ENCODE measurements around the gene NAGA. TPM values are rescaled to one million over a fixed set of nuclear protein-coding genes. Genes with fewer than 3 reads are reported as not detected.

Gene NAGA
- total RNA-seq, 4 donors from 2014 or later = 48.3 to 120 (median 96.0) TPM

DNA sequence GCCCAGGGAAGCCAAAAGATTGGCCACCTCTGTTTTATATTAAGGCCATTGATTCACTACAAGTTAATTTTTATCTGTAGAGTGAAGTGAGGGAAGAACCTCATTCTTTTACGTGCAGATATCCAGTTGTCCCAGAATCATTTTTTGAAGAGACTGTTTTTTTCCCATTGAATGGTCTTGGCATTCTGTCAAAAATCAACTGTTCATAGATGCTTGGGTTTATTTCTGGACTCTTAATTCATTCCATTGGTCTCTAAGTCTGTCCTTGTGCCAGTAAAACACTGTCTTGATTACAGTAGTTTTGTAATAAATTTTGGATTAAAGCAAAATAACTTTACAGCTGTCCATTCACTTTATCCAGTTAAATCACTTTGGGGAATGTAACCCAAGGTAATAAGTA lies 45.2 kb downstream of the NAGA start:
- DNase-seq = no peak

DNA sequence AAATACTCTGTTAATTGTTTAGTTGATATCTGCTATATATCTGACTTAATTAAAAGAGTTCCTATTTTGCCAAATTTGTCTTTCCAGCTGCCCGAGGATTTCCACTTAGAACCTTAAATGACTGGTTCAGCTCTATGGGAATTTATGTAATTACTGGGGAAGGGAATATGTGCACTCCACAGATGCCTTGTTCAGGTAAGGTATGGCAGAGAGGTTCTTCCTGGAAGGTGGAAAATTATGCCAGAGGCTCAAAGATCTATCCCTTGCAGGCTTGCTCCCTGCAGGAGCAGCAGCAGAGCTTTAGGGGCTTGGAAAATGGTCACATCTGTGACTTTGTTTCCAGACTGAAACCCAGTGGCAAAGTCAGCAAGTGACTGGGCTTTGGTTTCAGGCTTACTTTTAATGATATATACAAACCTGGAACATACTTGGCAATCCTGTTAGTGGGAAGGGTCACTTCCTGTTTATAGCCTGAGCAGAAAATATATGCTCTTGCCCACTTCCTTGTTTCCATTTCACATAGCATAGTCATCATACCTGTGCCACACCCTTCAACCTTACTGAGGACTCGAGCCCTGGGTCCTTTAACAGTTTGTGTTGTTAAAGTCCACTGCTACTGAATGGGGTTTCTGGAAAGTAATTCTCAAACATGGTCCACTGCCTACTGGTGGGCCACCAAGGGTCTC lies 48.3 kb downstream of the NAGA start:
- in situ Hi-C loops (cut with MboI; ENCODE audit: low pct_ligation_motif_present in 1 of 4, low pct_unique_long_range_greater_than_20kb in 1 of 4, low sequenced_read_pairs in 3 of 4) (no loop called here), intact Hi-C loops (cut with DNase I; ENCODE audit: low total_unique reads) (no loop called here)
- no peaks in the 10 kb centered on the region for H3K9me3 ChIP-seq
- H3K36me3 ChIP-seq = no peaks in the 10 kb centered on the region
- no peak for TF ChIP-seq EP300 (IDR thresholded peaks at IDR 0.05; ENCODE audit: low read depth)
- TF ChIP-seq POLR2AphosphoS5 (IDR thresholded peaks at IDR 0.05) = peak in 2 of 3 donors; percentile 23 to 33
- H3K4me3 ChIP-seq = no peak overlapping the region
- no peaks in the 10 kb centered on the region for H3K27me3 ChIP-seq
- H3K27ac ChIP-seq = peak overlapping the region; percentile 23 to 64 (median 56)
- DNase-seq = peak; percentile 32
- H3K4me1 ChIP-seq = peaks cover 0 to 9% (median 4%) of the 10 kb centered on the region in 4 donors
- 44 to 59% methylated on average over 1 to 2 of the region's 2 CpGs for WGBS, 2 donors (ENCODE audit: low coverage in 1 of 2)

More for the DNA sequence above, 45.2 kb downstream of the NAGA start:
- WGBS, 2 donors (ENCODE audit: low coverage in 1 of 2) = 70 to 80% methylated on average over 1 of the region's 1 CpG
- H3K27me3 ChIP-seq = no peaks in the 10 kb centered on the region
- H3K27ac ChIP-seq = no peak overlapping the region
- intact Hi-C loops (cut with DNase I; ENCODE audit: low total_unique reads) = no loop called here
- H3K4me3 ChIP-seq = no peak overlapping the region
- in situ Hi-C loops (cut with MboI; ENCODE audit: low pct_ligation_motif_present in 1 of 4, low pct_unique_long_range_greater_than_20kb in 1 of 4, low sequenced_read_pairs in 3 of 4) = no loop called here
- H3K9me3 ChIP-seq = no peaks in the 10 kb centered on the region
- H3K4me1 ChIP-seq = peaks cover 0 to 9% (median 4%) of the 10 kb centered on the region in 4 donors
- no peaks in the 10 kb centered on the region for H3K36me3 ChIP-seq
- TF ChIP-seq POLR2AphosphoS5 (IDR thresholded peaks at IDR 0.05) = no peak
- TF ChIP-seq, protein P1, sequence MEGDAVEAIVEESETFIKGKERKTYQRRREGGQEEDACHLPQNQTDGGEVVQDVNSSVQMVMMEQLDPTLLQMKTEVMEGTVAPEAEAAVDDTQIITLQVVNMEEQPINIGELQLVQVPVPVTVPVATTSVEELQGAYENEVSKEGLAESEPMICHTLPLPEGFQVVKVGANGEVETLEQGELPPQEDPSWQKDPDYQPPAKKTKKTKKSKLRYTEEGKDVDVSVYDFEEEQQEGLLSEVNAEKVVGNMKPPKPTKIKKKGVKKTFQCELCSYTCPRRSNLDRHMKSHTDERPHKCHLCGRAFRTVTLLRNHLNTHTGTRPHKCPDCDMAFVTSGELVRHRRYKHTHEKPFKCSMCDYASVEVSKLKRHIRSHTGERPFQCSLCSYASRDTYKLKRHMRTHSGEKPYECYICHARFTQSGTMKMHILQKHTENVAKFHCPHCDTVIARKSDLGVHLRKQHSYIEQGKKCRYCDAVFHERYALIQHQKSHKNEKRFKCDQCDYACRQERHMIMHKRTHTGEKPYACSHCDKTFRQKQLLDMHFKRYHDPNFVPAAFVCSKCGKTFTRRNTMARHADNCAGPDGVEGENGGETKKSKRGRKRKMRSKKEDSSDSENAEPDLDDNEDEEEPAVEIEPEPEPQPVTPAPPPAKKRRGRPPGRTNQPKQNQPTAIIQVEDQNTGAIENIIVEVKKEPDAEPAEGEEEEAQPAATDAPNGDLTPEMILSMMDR (IDR thresholded peaks at IDR 0.05) = no peak
- TF ChIP-seq EP300 (IDR thresholded peaks at IDR 0.05; ENCODE audit: low read depth) = no peak
- TF ChIP-seq POLR2A (IDR thresholded peaks at IDR 0.05) = no peak

DNA sequence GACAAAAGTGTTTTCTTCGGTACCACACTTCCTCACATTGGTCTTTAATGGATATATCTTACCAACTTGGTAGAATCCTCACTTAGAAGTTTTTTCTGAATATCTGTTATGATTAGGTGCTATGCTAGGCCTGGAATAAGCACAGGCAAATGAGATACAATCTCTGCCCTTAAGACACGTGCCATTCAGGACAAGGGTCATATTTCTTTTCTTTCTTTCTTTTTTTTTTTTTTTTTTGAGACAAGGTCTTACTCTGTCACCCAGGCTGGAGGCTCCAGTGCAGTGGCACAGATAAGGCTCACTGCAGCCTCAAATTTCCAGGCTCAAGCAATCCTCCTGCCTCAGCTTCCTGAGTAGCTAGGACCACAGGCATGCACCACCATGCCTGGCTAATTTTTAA lies 49.0 kb downstream of the NAGA start:
- WGBS, 2 donors (ENCODE audit: low coverage in 1 of 2) = 75 to 80% methylated on average over 2 of the region's 2 CpGs
- Histone ChIP-seq H3K36me3 (no peaks in the 10 kb centered on the region), H3K4me3 (no peak overlapping the region), H3K9me3 (no peaks in the 10 kb centered on the region), H3K27ac (no peak overlapping the region), H3K4me1 (peaks cover 0 to 9% (median 4%) of the 10 kb centered on the region in 4 donors), H3K27me3 (no peaks in the 10 kb centered on the region)
- no peak for DNase-seq
- in situ Hi-C loops (cut with MboI; ENCODE audit: low pct_ligation_motif_present in 1 of 4, low pct_unique_long_range_greater_than_20kb in 1 of 4, low sequenced_read_pairs in 3 of 4) = no loop called here
- TF ChIP-seq, protein P1 (IDR thresholded peaks at IDR 0.05) = no peak
- TF ChIP-seq POLR2AphosphoS5 (IDR thresholded peaks at IDR 0.05) (no peak), POLR2A (IDR thresholded peaks at IDR 0.05) (no peak), EP300 (IDR thresholded peaks at IDR 0.05; ENCODE audit: low read depth) (no peak)
- intact Hi-C loops (cut with DNase I; ENCODE audit: low total_unique reads) = no loop called here

DNA sequence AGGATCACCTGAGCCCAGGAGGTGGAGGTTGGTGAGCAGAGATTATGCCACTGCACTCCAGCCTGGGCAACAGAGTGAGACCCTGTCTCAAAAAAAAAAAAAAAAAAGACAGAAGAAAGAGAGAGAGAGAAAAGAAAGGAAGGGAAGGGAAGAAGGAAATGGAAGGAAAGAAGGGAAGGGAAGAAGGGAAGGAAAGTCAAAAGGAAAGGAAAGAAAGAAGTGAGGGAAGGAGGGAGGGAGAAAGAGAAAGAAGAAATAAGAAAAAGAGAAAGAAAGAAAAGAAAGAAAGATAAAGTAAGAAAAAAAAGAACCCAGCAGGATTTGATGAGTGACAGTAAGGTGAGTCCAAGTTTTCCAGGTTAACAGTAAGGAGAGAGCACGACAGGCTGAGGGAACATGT lies 52.4 kb downstream of the NAGA start:
- H3K36me3 ChIP-seq = no peaks in the 10 kb centered on the region
- 65% methylated on average over 1 of the region's 1 CpG; no CpG with 5 or more reads in 1 of the 2 donors for WGBS, 2 donors (ENCODE audit: low coverage in 1 of 2)

More for the DNA sequence above, 52.4 kb downstream of the NAGA start:
- Histone ChIP-seq H3K4me1 (peaks cover 0 to 9% (median 4%) of the 10 kb centered on the region in 4 donors), H3K27me3 (no peaks in the 10 kb centered on the region), H3K9me3 (no peaks in the 10 kb centered on the region), H3K4me3 (no peak overlapping the region), H3K27ac (no peak overlapping the region)
- in situ Hi-C loops (cut with MboI; ENCODE audit: low pct_ligation_motif_present in 1 of 4, low pct_unique_long_range_greater_than_20kb in 1 of 4, low sequenced_read_pairs in 3 of 4) (no loop called here), intact Hi-C loops (cut with DNase I; ENCODE audit: low total_unique reads) (no loop called here)
- DNase-seq = no peak
- TF ChIP-seq POLR2A (IDR thresholded peaks at IDR 0.05) = no peak
- TF ChIP-seq, protein P1 (IDR thresholded peaks at IDR 0.05) = no peak
- TF ChIP-seq EP300 (IDR thresholded peaks at IDR 0.05; ENCODE audit: low read depth) = no peak
- TF ChIP-seq POLR2AphosphoS5 (IDR thresholded peaks at IDR 0.05) = no peak
